ENCODE measurements around the gene DOK6. TPM values are rescaled to one million over a fixed set of nuclear protein-coding genes. Genes with fewer than 3 reads are reported as not detected.

Gene DOK6
- total RNA-seq, 1 donor from 2014 or later, result 3.2 TPM

- Histone ChIP-seq H3K27ac (no peak overlapping the region), H3K9me3 (no peaks in the 10 kb centered on the region), H3K4me1 (no peaks in the 10 kb centered on the region), H3K27me3 (ENCODE audit: low read depth) (no peaks in the 10 kb centered on the region), H3K4me3 (no peak overlapping the region), H3K36me3 (no peaks in the 10 kb centered on the region)
- DNase-seq (no peak), ATAC-seq (no peak)
- TF ChIP-seq, protein P1, sequence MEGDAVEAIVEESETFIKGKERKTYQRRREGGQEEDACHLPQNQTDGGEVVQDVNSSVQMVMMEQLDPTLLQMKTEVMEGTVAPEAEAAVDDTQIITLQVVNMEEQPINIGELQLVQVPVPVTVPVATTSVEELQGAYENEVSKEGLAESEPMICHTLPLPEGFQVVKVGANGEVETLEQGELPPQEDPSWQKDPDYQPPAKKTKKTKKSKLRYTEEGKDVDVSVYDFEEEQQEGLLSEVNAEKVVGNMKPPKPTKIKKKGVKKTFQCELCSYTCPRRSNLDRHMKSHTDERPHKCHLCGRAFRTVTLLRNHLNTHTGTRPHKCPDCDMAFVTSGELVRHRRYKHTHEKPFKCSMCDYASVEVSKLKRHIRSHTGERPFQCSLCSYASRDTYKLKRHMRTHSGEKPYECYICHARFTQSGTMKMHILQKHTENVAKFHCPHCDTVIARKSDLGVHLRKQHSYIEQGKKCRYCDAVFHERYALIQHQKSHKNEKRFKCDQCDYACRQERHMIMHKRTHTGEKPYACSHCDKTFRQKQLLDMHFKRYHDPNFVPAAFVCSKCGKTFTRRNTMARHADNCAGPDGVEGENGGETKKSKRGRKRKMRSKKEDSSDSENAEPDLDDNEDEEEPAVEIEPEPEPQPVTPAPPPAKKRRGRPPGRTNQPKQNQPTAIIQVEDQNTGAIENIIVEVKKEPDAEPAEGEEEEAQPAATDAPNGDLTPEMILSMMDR (IDR thresholded peaks at IDR 0.05), result no peak
- intact Hi-C loops (cut with DNase I), result no loop called here
Observed at GRCh38 chr18:69727912-69728572, 327.4 kb downstream of the DOK6 start.

GRCh38 chr18:69730664-69731063 is 330.0 kb downstream of the DOK6 start:
- Histone ChIP-seq H3K4me3 (no peak overlapping the region), H3K27me3 (ENCODE audit: low read depth) (no peaks in the 10 kb centered on the region), H3K9me3 (no peaks in the 10 kb centered on the region), H3K27ac (no peak overlapping the region), H3K36me3 (no peaks in the 10 kb centered on the region), H3K4me1 (no peaks in the 10 kb centered on the region)
- TF ChIP-seq, protein P1 (IDR thresholded peaks at IDR 0.05), result no peak
- ATAC-seq (no peak), DNase-seq (no peak)
- intact Hi-C loops (cut with DNase I), result no loop called here

- ATAC-seq (no peak), DNase-seq (no peak)
- no peaks in the 10 kb centered on the region for H3K27me3 ChIP-seq (ENCODE audit: low read depth)
- H3K4me3 ChIP-seq, result no peak overlapping the region
- intact Hi-C loops (cut with DNase I), result no loop called here
- no peaks in the 10 kb centered on the region for H3K4me1 ChIP-seq
- no peaks in the 10 kb centered on the region for H3K9me3 ChIP-seq
- TF ChIP-seq, protein P1 (IDR thresholded peaks at IDR 0.05), result no peak
- no peaks in the 10 kb centered on the region for H3K36me3 ChIP-seq
- no peak overlapping the region for H3K27ac ChIP-seq
Observed at GRCh38 chr18:69734536-69734935, 333.8 kb downstream of the DOK6 start.

DNA sequence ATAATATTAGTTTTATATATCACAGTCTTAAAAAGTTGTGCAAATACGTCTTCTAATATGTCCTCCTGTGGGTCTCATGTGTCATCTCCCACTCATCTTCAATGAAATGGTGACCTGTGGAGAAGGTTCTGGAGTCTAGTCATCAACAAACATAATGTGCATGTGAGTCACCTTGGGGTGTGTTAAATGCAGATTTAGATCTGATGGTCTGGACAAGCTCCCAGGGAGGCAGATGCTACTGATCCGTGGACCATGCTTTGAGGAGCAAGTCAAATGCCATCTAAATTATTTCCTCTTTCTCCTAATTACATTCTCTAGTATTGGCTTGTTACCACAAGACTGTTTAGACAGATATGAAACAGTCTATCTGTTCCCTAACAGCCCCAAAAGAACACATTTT is 336.0 kb downstream of the DOK6 start:
- no peak overlapping the region for H3K27ac ChIP-seq
- TF ChIP-seq, protein P1 (IDR thresholded peaks at IDR 0.05), result no peak
- H3K4me3 ChIP-seq, result no peak overlapping the region
- DNase-seq (no peak), ATAC-seq (no peak)
- no peaks in the 10 kb centered on the region for H3K27me3 ChIP-seq (ENCODE audit: low read depth)
- intact Hi-C loops (cut with DNase I), result no loop called here
- H3K4me1 ChIP-seq, result no peaks in the 10 kb centered on the region
- no peaks in the 10 kb centered on the region for H3K36me3 ChIP-seq
- no peaks in the 10 kb centered on the region for H3K9me3 ChIP-seq

DNA sequence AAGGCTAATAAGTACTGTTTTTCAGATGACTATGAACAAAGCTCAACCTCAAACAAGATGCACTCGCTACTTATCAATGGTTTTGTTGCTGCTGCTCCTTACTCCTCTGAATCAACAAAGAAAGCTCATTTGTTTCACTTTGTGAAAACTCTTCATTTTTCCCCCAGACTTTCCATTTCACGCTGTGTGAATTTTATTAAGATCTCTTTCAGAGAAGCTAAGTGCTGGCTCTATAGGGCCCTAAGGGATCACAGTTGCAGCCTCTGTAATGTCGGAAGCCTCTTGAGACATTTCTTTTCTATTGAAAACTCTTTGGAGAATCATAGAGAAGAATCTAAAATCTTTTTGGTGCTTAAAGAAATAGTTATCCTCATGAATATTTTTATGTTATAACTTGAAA is 337.2 kb downstream of the DOK6 start:
- no peaks in the 10 kb centered on the region for H3K4me1 ChIP-seq
- TF ChIP-seq, protein P1 (IDR thresholded peaks at IDR 0.05), result no peak
- no peak overlapping the region for H3K27ac ChIP-seq
- no peaks in the 10 kb centered on the region for H3K27me3 ChIP-seq (ENCODE audit: low read depth)
- no peaks in the 10 kb centered on the region for H3K36me3 ChIP-seq
- ATAC-seq, result no peak
- DNase-seq, result no peak
- H3K9me3 ChIP-seq, result no peaks in the 10 kb centered on the region
- intact Hi-C loops (cut with DNase I), result no loop called here
- H3K4me3 ChIP-seq, result no peak overlapping the region

All from lower lobe of right lung (tissue), 2 donors.